Stimulated activated CD8-positive, alpha-beta memory T cell treated with anti-CD3 and anti-CD28 coated beads, Interleukin-2, amount 100 ng/mL, for 1 hour (primary cell): ENCODE results near the gene SNRPD3.
"Not testable (repeated sequence)": the region's sequence is repeated elsewhere in the genome, so short reads cannot be mapped to it uniquely, and the experiment has no call there.

ENCODE experiments used
- DNase-seq, 2 donors: peaks; one replicate each; pipeline ENCODE4 v3.0.0-alpha.2; 2020; ENCODE audit warnings: low read depth in 2 of 2

Gene SNRPD3

DNA sequence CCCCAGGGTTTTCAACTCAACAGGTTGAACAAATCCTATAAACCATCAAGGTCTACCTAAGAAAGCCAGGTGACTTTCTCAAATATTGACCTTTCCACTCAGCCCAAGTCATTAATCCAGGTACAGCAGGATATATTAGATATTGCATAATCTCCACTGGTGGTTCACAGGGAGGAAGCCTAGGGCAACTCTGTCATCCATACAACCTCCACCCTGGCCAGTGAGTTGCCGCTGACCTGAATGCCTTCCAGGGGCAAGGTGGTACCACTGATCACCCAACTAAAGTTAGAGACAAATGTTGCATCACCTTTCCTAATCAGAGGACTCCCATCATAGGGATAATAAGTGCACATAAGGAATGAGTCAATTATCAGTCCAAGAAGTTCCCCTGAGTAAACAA lies 23.7 kb upstream of the SNRPD3 start:
- no peak for DNase-seq

GRCh38 chr22:24535348-24535747 lies 20.5 kb upstream of the SNRPD3 start:
- no peak for DNase-seq

- DNase-seq: no peak
Observed at GRCh38 chr22:24536089-24536488, 19.7 kb upstream of the SNRPD3 start.

DNA sequence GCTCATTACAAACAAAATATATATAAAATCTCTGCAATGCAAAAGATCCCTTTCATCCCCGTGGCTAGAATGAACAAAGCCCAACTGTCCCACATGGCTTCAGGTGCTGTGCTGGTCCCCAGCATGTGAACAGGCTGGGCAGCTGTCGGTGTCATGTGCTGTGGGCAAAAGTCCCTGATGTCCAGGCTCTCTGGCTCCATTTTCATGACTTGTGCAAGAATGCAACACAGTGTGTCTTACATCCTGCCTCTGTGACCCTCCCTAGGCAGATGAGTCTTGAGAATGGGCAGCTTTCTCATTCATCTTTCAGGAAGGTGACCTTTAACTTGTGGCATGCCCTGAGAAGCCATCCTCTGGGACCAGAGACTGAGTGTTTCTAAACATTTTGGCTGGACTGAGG lies 15.3 kb upstream of the SNRPD3 start:
- DNase-seq: no peak

- no peak for DNase-seq
Observed at GRCh38 chr22:24541681-24542515, 13.9 kb upstream of the SNRPD3 start.

DNA sequence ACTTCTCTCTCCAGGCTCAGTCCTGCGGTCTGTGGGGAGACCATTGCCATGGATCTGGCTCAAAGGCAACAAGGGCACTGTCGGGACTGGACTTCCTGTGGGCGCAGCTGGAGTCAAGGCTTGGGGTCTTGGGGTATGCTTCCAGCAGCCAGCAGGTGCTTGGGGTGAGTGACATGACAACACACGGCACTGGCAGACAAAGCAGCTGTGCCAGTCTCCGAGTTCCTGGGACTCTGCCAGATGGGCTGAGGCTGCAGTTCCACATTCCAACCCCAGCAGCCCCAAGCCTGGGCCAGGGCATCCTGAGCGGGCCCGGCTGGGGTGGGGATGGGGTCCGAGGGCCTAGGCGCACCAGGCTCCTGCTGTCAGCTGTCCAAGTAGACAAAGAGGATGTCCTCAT lies 13.2 kb upstream of the SNRPD3 start:
- DNase-seq: no peak

GRCh38 chr22:24543185-24543601 lies 12.6 kb upstream of the SNRPD3 start:
- no peak for DNase-seq

- no peak for DNase-seq
Observed at GRCh38 chr22:24543679-24544243, 12.0 kb upstream of the SNRPD3 start.

DNA sequence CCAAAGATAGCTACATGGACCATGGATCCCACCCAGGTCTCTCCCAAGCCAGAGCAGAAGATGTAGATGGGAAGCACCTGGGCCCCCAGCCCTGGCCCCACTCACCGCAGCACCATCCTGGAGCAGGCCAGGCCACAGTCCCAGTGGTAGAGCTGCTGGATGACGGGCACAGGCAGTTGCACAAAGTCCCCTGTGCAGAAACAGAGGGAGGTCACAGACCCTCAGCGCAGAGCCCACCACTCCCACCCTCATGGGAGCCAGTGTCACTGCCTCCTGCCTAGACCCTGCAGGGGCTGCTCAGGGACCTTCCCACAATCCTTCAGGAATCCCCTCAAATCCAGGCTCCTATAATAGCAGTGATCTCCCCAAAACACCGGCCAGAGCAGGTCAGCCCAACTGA lies 7.0 kb upstream of the SNRPD3 start:
- DNase-seq: no peak

DNA sequence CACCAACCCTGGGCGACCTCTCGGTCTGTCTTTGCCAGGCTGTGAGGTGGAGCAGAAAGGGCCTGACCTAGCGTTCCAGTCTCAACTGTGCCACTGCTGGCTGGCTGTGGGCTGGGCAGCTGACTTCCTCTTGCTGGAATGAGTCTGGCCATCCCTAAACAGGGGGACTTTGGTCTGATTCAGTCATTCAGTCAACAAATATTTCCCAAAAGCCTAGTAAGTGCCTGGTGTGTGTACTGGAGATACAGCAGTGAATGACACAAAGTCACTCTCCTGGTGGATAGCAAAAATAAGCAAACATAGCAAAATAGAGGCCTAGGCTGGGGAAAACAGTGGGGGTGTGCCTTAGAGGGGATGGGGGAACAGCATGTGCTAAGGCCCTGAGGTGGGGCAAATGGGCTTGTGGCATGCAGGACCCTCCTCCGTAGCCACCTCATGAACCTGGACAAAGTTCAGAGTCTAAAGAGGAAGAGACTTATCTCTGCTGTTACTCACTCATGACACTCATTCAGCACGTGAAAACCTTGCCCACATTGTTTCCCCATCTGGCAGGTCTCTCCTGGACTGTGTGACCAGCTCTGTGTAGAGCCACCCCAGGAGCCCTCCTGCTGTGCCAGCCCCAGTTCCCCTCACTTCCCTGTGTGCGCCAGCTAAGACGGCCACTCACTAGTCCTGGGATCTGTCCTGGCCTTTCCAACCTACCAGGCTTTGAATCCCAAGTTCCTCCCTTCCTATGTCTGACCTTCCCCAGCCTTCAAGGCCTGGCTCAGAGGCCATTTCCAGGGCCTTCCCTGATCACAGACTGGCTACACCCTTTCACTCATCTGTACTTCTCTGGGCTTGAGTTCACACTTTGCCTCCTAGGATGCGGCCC lies 5.5 kb upstream of the SNRPD3 start:
- no peak for DNase-seq

GRCh38 chr22:24550902-24551435 lies 4.8 kb upstream of the SNRPD3 start:
- DNase-seq: no peak

- DNase-seq: not testable (repeated sequence)
Observed at GRCh38 chr22:24552503-24553286, 3.1 kb upstream of the SNRPD3 start.

- no peak for DNase-seq
Observed at GRCh38 chr22:24553597-24554312, 2.0 kb upstream of the SNRPD3 start.

DNA sequence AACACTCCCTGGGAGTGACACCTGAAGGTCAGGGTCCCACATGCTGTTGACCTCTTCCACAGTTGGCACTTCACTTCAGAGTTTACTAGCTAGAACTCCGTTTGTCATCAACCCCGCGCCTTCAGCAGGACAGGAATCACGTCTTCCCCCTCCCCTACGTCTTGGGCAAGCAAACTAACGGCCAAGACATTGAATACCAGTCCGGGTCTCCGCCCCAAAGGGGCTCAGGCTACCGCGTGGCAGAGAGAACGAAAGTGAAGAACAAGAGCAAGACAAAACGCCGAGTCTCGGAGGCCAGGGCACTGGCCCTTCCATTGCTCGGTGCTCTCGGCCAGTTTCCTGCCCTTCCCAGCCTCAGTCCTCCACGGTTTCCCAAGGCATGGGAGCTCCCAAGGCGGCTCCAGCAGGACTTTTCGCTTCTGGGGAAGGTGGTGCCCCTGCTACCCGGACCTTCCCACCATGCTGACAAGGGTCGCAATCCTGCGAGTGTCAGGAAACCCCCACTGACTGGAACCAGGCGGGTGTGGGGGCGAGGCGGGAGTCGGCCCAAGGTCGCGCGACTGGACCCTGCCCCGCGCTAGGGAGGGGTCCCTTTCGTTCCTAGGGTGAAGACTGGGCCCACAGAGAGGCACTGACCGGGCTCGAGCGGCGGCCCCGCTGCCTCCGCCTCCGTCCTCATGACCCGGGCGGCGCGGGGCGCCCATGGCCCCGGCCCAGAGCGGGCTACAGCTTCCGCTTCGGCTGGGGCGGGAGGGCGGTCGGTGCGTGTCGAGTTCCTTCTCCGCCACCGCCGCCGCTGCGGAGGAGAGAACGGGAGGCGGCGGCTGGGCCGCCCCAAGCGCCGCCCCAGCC lies 1.3 kb upstream of the SNRPD3 start, which contains the start of gene GUCD1:
Gene GUCD1 (minus strand): TSS at position 826 of the 852 bp plus-strand sequence. CDS start 147 bp downstream, at position 679.
- DNase-seq: no peak

DNA sequence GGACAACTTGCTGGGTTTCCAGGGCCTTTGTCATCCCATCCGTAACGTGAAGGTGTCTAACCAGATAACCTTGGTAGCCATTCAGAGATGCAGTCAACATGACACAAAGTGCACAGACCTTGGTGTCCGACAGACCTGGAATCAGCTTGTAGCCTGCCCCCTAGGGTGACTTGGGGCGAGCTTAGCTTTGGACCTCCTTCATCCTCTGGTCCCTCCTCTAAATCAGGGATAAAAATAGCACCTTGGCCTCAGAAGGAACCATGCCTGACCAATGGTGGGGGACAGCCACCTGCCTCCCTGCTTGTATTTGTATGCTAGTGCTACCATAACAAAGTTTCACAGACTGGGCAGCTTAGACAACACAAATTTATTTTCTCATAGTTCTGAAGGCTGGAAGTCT lies 3.7 kb downstream of the SNRPD3 start:
- DNase-seq: no peak

GRCh38 chr22:24563246-24563645 lies 7.4 kb downstream of the SNRPD3 start:
- no peak for DNase-seq

- DNase-seq: no peak
Observed at GRCh38 chr22:24564376-24565058, 8.7 kb downstream of the SNRPD3 start.

- DNase-seq: no peak
Observed at GRCh38 chr22:24565077-24565476, 9.3 kb downstream of the SNRPD3 start.

- DNase-seq: no peak
Observed at GRCh38 chr22:24566899-24567511, 11.2 kb downstream of the SNRPD3 start.
